GM10266 (cell line): ENCODE data around the gene PIGU.

Experiments
- DNase-seq: peaks from one replicate; pipeline ENCODE4 v3.0.0; 2012; ENCODE audit errors: extremely low spot score
- TF ChIP-seq, protein P1 (sequence below): IDR thresholded peaks from 2 replicates; pipeline ENCODE4 v1.5.1; 2012; ENCODE audit warnings: mild to moderate bottlenecking, low read depth; ENCODE audit not compliant: control insufficient read depth, insufficient read depth; ENCODE audit errors: missing control alignments

The PIGU gene

DNA sequence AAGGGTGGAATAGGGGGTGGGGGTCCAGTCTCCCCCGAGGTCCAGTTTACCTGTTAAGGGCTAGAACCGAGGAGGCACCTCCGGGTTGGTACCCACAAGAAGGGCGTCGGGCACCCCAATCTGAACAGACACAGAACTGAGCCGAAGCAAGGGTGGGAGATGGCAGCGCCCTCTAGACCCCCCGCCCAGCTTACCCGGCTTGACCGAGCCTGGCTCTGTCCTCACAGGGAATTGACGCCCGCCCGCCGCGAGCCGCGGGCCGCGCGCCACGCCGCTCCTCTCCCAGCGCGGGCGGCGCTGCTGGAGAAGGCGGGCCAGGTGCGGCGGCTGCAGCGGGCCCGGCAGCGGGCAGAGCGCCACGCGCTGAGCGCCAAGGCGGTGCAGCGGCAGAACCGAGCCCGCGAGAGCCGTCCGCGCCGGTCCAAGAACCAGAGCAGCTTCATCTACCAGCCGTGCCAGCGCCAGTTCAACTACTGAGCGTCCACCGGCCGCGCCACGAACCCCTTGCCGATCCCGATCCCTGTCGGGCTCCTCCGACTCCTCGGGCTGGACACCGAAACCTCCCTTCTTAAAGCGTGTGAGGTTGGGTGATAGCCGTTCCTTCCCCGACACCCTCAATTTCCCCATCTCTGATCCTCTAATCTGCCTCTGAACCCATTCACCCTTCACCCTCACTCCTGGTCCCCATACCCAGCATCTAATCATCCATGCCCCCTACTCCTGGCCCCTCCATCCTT lies 33.1 kb upstream of the PIGU start:
- TF ChIP-seq, protein P1, sequence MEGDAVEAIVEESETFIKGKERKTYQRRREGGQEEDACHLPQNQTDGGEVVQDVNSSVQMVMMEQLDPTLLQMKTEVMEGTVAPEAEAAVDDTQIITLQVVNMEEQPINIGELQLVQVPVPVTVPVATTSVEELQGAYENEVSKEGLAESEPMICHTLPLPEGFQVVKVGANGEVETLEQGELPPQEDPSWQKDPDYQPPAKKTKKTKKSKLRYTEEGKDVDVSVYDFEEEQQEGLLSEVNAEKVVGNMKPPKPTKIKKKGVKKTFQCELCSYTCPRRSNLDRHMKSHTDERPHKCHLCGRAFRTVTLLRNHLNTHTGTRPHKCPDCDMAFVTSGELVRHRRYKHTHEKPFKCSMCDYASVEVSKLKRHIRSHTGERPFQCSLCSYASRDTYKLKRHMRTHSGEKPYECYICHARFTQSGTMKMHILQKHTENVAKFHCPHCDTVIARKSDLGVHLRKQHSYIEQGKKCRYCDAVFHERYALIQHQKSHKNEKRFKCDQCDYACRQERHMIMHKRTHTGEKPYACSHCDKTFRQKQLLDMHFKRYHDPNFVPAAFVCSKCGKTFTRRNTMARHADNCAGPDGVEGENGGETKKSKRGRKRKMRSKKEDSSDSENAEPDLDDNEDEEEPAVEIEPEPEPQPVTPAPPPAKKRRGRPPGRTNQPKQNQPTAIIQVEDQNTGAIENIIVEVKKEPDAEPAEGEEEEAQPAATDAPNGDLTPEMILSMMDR: peak; percentile 40
- DNase-seq: peak; percentile 74

DNA sequence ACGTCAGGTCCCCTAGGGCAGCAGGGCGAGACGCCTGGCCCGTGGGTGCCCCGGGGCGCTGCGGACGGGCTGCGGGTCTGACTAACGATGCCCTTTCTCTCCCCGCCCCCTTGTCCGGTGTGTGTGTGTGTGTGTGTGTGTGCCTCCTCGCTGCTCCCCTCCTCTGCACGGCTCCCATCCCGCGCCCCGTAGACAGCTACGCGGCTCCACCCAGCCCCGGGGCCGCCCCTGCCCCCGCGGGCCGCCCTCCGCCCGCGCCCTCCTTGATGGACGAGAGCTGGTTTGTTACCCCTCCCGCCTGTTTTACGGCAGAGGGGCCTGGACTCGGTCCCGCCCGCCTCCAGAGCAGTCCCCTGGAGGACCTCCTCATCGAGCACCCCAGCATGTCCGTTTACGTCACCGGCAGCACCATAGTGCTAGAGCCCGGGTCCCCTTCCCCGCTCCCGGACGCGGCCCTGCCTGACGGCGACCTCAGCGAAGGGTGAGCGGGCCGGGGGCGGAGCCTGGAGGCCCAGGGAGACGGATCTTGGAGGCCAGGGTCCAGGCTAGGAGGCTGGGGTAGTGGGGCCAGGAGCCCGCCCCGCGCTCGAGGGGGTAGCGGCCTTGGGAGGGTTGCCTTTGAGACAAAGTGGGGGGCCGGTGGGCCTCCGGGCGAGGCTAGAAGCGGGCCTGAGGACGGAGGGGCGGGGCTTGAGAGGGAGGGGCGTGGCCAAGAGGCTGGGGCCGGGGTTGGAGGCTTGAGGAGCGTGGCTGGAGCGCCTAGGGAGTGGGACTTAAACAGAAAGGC lies 32.3 kb upstream of the PIGU start:
- DNase-seq: peak; percentile 94
- TF ChIP-seq, protein P1: no peak

GRCh38 chr20:34708621-34709043 lies 31.7 kb upstream of the PIGU start:
- TF ChIP-seq, protein P1: peak; percentile 64
- peak; percentile 79 for DNase-seq

- DNase-seq: no peak
- TF ChIP-seq, protein P1: no peak
These were observed 30.3 kb upstream of the PIGU start for GRCh38 chr20:34706912-34707784.

GRCh38 chr20:34706302-34706875 lies 29.5 kb upstream of the PIGU start:
- DNase-seq: no peak
- TF ChIP-seq, protein P1: no peak

- DNase-seq: no peak
- TF ChIP-seq, protein P1: no peak
These were observed 28.8 kb upstream of the PIGU start for GRCh38 chr20:34705397-34706301.
